Rectal smooth muscle tissue (tissue), 1 donor: Measurements from ENCODE around the gene LDB1.

Experiments
- H3K27ac ChIP-seq: one replicate; pipeline ENCODE4 v1.7.0; 2013; ENCODE audit warnings: low read depth, low read length, inconsistent platforms
- H3K27me3 ChIP-seq: one replicate; pipeline ENCODE4 v1.7.0; 2013; ENCODE audit warnings: low read length; ENCODE audit not compliant: control insufficient read depth, insufficient read depth
- H3K36me3 ChIP-seq: one replicate; pipeline ENCODE4 v1.7.0; 2013; ENCODE audit warnings: low read length; ENCODE audit not compliant: control insufficient read depth, insufficient read depth
- H3K4me1 ChIP-seq: one replicate; pipeline ENCODE4 v1.7.0; 2013; ENCODE audit warnings: low read length; ENCODE audit not compliant: control insufficient read depth, insufficient read depth
- H3K4me3 ChIP-seq: one replicate; pipeline ENCODE4 v1.7.0; 2013; ENCODE audit warnings: low read length
- H3K9ac ChIP-seq: one replicate; pipeline ENCODE4 v1.7.0; 2013; ENCODE audit warnings: low read length

LDB1 gene

GRCh38 chr10:102120142-102120990 lies at the start of gene LDB1:
Gene LDB1 (minus strand): TSS chr10:102120368. CDS start chr10:102120110, 258 bp downstream.
- no peaks in the 10 kb centered on the region for H3K27me3 ChIP-seq
- H3K4me3 ChIP-seq = peak within 1 kb of the TSS; percentile 94
- peak within 1 kb of the TSS; percentile 100 for H3K27ac ChIP-seq
- H3K9ac ChIP-seq = peak within 1 kb of the TSS; percentile 94
- no peaks in the 10 kb centered on the region for H3K36me3 ChIP-seq
- peaks cover 33% of the 10 kb centered on the region for H3K4me1 ChIP-seq

- no peak overlapping the region for H3K4me3 ChIP-seq
- no peak overlapping the region for H3K9ac ChIP-seq
- no peak overlapping the region for H3K27ac ChIP-seq
- no peaks in the 10 kb centered on the region for H3K4me1 ChIP-seq
- no peaks in the 10 kb centered on the region for H3K27me3 ChIP-seq
- peaks cover 7% of the 10 kb centered on the region for H3K36me3 ChIP-seq
Measured at GRCh38 chr10:102167861-102168260, 47.7 kb upstream of the LDB1 start.

- Histone ChIP-seq H3K36me3 (peaks cover 45% of the 10 kb centered on the region), H3K27ac (no peak overlapping the region), H3K4me1 (no peaks in the 10 kb centered on the region), H3K9ac (no peak overlapping the region), H3K27me3 (no peaks in the 10 kb centered on the region), H3K4me3 (no peak overlapping the region)
Measured at GRCh38 chr10:102163342-102163989, 43.3 kb upstream of the LDB1 start.

GRCh38 chr10:102159831-102160230 lies 39.7 kb upstream of the LDB1 start:
- Histone ChIP-seq H3K4me1 (no peaks in the 10 kb centered on the region), H3K4me3 (no peak overlapping the region), H3K36me3 (peaks cover 55% of the 10 kb centered on the region), H3K9ac (no peak overlapping the region), H3K27ac (no peak overlapping the region), H3K27me3 (no peaks in the 10 kb centered on the region)

DNA sequence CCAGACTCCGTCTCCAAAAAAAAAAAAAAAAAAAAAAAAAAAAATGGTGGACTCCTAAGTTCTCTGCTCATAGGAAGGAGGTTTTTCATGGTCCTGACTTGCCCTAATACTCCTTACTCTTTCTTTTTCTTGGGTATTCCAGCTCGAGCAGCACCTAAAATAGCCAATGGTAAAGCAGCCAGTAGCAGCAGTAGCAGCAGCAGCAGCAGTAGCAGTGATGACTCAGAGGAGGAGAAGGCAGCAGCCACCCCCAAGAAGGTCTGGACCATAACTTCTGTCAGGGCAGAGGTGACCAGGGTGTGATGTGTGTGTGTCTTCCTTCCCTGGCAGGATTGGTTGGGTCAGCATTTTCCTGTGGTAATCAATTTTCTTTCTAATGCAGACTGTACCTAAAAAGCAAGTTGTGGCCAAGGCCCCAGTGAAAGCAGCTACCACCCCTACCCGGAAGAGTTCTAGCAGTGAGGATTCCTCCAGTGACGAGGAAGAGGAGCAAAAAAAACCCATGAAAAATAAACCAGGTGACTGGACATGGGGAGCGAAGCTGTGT lies 39.0 kb upstream of the LDB1 start:
- Histone ChIP-seq H3K27me3 (no peaks in the 10 kb centered on the region), H3K9ac (no peak overlapping the region), H3K4me1 (no peaks in the 10 kb centered on the region), H3K27ac (no peak overlapping the region), H3K4me3 (no peak overlapping the region), H3K36me3 (peaks cover 55% of the 10 kb centered on the region)

DNA sequence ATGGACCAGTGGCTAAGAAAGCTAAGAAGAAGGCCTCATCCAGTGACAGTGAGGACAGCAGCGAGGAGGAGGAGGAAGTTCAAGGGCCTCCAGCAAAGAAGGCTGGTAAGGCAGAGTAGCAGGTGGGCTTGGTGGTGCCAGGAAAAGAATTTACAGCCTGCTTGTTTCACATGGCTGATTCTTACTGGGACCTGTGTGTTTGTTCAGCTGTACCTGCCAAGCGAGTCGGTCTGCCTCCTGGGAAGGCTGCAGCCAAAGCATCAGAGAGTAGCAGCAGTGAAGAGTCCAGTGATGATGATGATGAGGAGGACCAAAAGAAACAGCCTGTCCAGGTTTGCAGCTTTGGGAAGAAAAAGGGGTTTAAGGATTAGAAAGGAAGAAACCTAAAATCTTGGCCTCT lies 37.1 kb upstream of the LDB1 start:
- Histone ChIP-seq H3K27ac (no peak overlapping the region), H3K4me3 (no peak overlapping the region), H3K27me3 (no peaks in the 10 kb centered on the region), H3K36me3 (peaks cover 43% of the 10 kb centered on the region), H3K4me1 (peaks cover 9% of the 10 kb centered on the region), H3K9ac (no peak overlapping the region)

GRCh38 chr10:102154466-102155116 lies 34.4 kb upstream of the LDB1 start:
- H3K36me3 ChIP-seq = peaks cover 18% of the 10 kb centered on the region
- H3K4me3 ChIP-seq = no peak overlapping the region
- H3K9ac ChIP-seq = no peak overlapping the region
- no peak overlapping the region for H3K27ac ChIP-seq
- peaks cover 12% of the 10 kb centered on the region for H3K4me1 ChIP-seq
- no peaks in the 10 kb centered on the region for H3K27me3 ChIP-seq

DNA sequence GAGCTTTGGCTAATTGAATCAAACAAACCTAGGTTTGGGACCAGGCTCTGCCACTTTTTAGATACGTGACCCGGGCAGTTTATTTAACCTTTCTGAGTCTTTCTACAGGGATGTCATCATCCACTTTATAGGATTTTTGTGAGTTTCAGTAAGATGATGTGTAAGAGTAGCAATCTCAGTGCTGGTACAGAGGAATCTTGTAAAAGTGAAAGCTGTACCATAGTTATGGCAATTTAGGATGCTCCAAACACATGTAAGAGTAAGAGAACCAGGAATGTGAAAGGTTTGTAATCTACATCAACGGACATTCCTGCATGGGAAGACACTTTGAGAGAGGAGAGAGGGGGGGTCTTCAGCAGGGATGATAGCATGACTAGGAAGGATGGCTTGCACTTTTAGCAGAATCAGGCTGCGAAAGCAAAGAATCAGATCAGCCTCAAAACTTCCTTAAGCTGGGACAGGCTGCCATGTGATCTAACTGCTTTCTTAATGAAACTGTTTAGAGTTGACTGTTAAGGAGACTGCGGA lies 33.0 kb upstream of the LDB1 start:
- Histone ChIP-seq H3K4me1 (peaks cover 12% of the 10 kb centered on the region), H3K4me3 (peak overlapping the region; percentile 98), H3K27me3 (no peaks in the 10 kb centered on the region), H3K36me3 (peaks cover 19% of the 10 kb centered on the region), H3K9ac (no peak overlapping the region), H3K27ac (no peak overlapping the region)

DNA sequence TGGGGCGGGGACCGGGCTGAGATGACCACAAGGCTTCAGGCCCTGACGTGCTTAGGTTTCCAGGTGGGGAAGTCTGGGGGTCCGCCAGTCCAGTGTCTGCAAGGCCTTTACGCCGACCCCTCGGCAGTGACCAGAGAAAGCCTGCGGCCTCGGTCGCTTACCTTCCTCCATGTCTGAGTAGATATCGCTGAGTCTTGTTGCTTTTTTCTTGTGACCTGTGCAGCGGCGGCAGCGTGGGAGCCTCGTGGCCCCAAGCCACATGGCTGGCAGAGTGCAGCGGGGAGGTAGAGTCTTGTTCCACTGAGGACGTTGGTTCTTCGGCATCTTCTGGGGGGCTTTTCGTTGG lies 32.4 kb upstream of the LDB1 start:
- peak overlapping the region; percentile 86 for H3K27ac ChIP-seq
- H3K27me3 ChIP-seq = no peaks in the 10 kb centered on the region
- H3K36me3 ChIP-seq = peaks cover 16% of the 10 kb centered on the region
- peak overlapping the region; percentile 84 for H3K9ac ChIP-seq
- peak overlapping the region; percentile 98 for H3K4me3 ChIP-seq
- H3K4me1 ChIP-seq = peaks cover 12% of the 10 kb centered on the region

- Histone ChIP-seq H3K9ac (peak within 1 kb of the TSS; percentile 84), H3K36me3 (peaks cover 19% of the 10 kb centered on the region), H3K4me3 (peak within 1 kb of the TSS; percentile 98), H3K27ac (peak within 1 kb of the TSS; percentile 86), H3K27me3 (no peaks in the 10 kb centered on the region), H3K4me1 (peaks cover 12% of the 10 kb centered on the region)
Measured at GRCh38 chr10:102151774-102152544, 31.8 kb upstream of the LDB1 start, which contains the start of gene NOLC1. Gene NOLC1 (plus strand): TSS chr10:102152389. CDS start chr10:102152411, 22 bp downstream.

GRCh38 chr10:102150970-102151773 lies 31.0 kb upstream of the LDB1 start:
- Histone ChIP-seq H3K4me1 (peaks cover 12% of the 10 kb centered on the region), H3K27me3 (no peaks in the 10 kb centered on the region), H3K9ac (no peak overlapping the region), H3K4me3 (peak overlapping the region; percentile 98), H3K36me3 (peaks cover 25% of the 10 kb centered on the region), H3K27ac (peak overlapping the region; percentile 86)
